KBM-7 (cell line): ENCODE measurements around the gene METTL1.

ENCODE experiments used
- DNase-seq: peaks from one replicate; pipeline ENCODE4 v3.0.0-alpha.2; 2015
- in situ Hi-C: fragments of 300-500 bp; cut with MboI; formaldehyde crosslinking; loops from 2 replicates; pipeline ENCODE4 v1.14.3; 2020; ENCODE audit warnings: low sequenced_read_pairs, low pct_unique_long_range_greater_than_20kb, mixed read lengths

The METTL1 gene

DNA sequence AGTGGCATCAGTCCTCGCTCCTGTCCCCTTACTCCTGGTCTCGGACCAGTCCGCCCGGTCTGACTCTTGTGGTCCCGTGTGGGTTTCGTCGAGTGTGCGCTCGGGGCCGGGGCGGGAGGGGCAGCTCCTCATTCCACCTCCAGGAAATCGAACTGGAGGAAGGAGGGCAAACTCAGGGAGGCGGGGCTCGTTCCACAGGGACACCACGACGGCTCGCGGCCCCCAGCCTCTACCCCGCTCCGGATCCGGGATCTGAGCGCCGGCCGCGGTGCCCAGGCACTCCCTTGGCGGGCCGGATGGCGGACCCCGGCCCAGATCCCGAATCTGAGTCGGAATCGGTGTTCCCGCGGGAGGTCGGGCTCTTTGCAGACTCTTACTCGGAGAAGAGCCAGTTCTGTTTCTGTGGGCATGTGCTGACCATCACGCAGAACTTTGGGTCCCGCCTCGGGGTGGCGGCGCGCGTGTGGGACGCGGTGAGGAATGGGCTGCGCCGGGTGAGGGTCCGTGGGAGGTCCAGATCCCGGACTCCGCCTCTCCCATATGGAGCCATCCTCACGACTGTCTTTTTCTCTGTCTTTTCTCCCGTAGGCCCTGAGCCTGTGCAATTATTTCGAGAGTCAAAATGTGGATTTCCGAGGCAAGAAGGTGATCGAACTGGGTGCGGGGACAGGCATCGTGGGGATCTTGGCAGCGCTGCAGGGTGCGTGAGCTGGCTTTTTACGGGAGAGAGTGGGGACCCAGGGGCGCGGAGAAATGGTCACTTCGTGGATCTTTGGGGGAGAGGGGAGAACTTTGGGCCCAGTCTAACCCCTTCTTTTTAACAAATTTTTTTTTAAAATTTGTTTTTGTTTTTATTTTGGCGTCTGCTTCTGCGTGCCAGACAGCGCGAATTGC lies 771 bp upstream of the METTL1 start, which contains the start of gene EEF1AKMT3:
Gene EEF1AKMT3, plus strand, starts transcription at position 186 of the 894 bp plus-strand sequence. Its CDS starts 111 bp downstream, at position 297.
- in situ Hi-C loops: no loop called here

DNA sequence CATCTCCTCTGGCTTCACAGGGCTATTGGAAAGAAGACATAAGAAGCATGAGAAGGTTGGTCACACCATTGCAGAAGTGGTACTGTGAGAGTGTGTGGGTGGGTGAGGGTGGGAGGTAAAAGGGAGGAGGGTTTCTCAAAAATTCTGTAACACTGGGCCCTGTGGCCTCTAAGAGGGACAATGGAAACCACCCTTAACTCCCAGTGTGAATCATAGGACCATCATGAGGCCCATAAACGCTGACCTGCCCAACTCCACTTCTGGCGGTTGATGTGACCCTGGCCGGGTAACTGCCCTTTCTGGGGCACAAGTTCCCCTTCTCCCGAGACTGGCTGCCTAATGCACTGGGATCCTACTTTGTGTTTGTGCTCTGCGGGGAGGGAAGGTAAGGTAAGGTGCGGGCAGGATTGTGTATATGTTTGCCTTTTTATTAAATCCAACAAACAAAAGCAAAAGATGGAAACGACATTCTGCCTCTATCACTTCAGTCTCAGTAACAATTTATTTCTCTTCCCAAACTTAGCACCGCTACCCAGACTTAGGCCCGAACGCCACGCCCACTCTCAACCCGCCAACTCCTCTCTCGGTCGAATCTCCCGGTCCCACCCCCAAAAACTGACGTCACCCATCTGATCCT lies 551 bp downstream of the METTL1 start:
- peak; percentile 97 for DNase-seq
- in situ Hi-C loops: no loop called here

More for the DNA sequence above, 771 bp upstream of the METTL1 start, which contains the start of gene EEF1AKMT3:
- no peak for DNase-seq

DNA sequence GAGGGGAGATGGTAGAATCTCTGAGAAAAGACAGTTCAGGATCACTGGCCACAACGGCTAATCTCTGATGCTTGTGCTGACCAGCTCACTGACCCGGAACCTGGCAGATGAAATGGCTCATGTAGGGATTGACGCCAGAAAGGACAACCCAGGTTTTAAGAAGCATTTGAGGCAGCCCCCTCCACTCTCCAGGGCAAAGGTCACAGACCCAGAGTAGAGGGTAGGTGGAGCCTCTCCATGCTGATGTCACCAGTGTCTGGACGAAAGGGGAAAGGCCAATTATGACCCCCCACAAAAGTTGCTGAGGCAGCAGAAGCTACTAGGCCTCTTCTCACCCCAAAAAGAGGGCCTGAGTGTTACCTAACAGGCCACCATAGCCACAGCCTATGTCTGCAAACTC lies 1.2 kb downstream of the METTL1 start:
- DNase-seq: no peak
- in situ Hi-C loops: no loop called here

DNA sequence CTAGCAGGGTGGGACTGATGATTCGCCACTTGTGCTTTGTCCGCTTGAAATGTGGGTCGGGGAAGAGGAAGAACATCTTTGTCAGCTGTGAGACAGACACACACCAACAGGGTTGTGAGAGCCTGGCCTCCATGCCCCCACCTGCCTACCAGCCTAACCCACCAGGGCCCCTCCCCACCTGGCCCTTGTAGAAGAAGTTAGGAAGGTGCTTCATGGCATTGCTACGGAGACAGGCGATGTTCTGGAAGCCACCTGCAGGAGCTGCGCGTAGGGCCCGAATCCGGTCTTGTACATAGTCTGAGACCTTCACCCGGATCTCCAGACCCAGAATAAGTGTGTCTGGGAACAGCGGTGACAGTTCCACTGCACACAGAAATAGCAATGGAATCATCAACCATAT lies 2.3 kb downstream of the METTL1 start:
- no peak for DNase-seq
- in situ Hi-C loops: no loop called here

DNA sequence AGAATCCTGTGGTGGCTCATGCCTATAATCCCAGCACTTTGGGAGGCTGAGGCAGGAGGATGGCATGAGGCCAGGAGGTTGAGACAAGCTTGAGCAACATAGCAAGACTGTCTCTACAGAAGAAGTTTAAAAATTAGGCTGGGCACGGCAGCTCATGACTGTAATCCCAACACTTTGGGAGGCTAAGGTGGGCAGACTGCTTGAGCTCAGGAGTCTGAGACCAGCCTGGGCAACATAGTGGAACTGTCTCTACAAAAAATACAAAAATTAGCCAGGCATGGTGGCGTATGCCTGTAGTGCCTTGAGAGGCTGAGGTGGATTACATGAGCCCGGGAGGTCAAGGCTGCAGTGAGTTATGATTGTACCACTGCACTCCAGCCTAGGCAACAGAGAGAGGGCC lies 4.0 kb downstream of the METTL1 start:
- in situ Hi-C loops: no loop called here
- no peak for DNase-seq

DNA sequence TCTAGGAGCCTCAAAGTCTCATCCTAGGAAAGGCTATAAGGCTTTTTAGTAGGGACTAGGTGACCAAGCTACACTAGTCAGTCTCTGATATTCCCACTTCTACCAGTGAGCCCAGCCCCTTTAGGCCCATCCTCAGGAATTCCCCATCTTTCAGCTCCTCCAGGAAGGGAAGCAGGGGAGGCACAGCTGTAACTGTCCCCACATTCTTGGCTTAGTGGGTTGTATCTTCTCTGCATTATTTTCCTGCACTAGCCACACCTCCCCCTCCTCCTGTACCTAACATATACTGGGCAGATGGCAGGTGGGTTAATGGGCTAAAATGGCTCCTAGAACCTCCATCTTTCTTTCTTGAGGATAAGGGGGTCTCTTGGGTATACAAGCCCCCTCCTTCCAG lies 4.6 kb downstream of the METTL1 start:
- in situ Hi-C loops: no loop called here

DNA sequence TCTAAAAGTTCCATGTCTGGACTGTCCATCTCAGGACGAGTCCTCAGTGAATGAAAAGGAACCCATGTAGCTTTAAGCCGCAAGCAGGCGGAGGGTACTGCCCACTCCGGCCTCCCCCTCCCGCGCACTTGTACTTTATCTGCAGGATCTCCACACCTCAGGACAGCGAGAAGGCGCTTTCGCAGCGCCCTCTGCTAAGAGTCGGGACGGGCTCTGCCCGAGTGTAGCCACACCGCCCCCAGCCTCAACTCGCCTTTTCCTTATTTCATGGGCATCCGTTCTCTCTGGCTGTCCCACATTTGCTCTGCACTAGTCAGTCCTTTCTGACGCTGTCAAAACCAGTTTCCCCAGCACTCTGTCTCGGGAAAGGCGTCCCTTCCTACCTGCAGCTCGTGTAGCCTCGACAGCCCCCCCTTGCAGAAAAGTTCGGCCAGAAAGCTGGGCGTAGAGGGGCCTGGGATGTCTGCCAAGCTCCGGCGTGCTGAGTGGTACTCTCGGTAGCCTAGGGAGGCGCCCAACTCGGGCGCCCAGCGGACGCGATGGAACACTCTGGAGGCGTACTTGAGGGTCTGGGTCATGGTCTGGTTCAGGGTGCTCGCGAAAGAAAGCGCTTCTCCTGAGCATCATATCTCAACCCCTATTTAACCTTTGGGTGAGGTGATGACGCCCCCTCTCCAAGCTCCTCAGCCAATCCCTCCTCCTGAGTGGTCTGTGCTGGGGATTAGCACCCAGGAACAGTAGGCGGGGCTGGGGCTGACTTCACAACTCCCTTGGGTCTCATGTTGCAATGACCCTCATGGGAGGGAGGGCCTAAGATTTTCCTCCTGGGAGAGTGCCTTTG lies 5.2 kb downstream of the METTL1 start, which contains the start of gene CYP27B1:
Gene CYP27B1, minus strand, starts transcription at position 615 of the 841 bp plus-strand sequence. Its CDS starts 37 bp downstream, at position 578.
- DNase-seq: no peak
- in situ Hi-C loops: no loop called here

More for the DNA sequence above, 4.6 kb downstream of the METTL1 start:
- DNase-seq: no peak

DNA sequence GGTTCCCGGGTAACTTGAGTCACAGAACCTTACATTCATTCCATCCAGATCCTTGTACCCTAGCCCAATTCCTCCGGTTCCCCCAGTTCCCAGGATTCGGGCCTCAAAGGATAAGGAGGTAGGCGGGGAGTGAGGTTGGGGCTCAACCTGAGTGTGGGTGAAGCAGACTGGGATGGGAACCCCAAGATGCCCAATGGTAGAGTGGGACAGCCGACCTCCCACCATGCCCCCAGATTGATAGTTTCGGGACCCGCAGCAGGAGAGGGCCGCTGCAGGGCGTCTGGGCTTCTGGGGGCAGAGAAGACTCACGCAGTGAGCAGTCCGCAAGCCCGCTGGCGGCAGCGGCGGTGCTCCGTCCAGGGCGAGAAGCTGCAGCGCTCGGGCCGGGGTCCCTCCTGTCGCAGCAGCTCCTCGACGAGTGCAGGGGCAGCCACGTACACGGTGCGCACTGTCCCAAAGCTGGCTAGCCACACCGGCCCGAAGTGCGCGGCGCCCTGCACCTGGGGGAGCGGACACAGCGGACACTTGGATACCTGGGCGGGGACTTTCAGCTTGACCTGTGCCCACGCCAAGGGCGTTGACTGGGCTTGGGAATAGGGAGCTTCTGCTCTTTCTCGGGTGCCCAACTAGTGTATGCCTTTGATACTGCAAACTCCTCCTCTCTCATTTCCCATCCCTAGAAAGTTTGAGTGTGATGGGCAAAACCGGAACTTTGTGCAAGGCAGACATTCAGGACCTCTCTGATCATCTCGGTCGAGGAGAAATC lies 6.0 kb downstream of the METTL1 start:
- in situ Hi-C loops: no loop called here
- DNase-seq: no peak

DNA sequence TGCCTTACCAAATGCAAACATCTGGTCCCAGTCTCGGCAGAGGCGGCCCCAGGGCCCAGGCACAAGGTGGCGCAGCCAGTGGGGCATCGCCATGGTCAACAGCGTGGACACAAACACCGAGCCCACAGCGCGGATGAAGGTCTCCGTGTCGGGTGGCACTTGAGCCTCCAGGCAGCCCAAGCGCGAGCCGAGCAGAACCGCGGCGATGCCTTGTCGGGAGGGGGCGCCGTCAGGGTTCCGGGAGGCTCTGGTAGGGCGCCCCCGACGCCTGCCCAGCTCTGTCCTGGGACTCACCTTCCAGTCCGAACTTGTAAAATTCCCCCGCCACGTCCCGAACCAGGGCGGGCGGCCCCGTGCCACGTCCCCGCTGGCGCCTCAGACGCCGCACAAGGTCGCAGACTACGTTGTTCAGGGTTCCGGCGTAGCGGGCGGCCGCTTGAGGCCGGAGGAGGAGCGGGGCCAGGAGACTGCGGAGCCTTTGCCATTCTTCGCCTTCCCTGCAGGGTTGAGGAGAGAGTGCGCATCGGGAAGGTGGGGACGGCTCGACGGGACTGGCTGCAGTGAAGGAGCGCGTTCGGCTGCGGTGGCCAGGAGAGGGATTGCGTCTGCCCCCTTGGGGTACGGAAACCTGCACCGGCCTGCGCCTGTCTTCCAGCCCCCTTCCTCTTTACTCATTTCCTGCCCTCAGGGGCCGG lies 6.8 kb downstream of the METTL1 start:
- DNase-seq: peak; percentile 45
- in situ Hi-C loops: no loop called here

DNA sequence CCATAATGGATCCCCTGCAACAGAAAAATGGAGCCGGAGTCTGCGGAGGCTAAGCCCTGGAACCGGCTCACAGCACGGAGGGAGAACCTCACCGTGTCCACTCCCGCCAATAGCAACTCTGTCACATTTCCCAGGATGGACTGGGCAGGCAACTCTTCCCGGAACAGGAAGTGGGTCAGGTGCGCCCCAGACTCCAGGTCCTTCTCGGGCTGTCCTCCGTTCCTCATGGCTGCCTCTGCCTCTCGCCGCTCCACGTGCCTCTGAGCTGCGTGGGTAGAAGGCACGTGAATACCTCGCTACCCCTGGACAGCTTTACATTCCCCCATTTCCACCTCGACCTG lies 7.3 kb downstream of the METTL1 start:
- no peak for DNase-seq
- in situ Hi-C loops: no loop called here

DNA sequence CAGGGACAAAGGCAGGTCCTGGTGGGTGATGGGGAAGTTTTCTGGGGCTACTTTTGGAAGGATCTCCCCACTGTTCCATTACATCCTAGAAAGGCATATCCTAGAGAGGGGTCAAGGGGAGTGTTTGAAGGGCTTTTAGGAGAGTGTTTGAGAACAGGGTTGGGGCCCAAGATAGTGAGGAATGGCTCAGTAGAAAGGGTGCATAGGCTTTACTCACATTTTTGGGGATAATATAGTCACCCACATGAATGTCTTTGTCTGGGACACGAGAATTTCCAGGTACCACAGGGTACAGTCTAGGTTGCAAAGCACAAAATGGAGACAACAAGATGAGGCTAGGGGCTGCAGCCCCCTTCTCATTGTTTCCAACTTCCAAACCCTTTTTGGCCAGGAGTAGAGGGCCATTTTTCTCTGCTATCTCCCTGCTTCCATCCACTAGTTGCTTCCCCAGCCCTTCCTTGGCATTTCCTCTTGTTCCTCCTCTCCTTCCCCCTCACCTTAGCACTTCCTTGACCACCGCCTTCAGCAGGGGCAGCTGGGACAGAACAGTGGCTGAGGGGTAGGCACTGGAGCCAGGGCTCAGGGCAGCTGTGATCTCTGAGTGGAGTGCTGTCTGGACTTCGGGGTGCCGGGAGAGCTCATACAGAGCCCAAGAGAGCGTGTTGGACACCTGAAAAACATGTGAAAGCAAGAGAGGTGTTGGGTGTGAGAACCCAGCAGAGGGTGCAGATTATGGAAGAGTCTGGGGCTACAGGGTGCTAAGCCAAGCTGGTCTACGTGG lies 7.8 kb downstream of the METTL1 start:
- in situ Hi-C loops: no loop called here
- DNase-seq: no peak

DNA sequence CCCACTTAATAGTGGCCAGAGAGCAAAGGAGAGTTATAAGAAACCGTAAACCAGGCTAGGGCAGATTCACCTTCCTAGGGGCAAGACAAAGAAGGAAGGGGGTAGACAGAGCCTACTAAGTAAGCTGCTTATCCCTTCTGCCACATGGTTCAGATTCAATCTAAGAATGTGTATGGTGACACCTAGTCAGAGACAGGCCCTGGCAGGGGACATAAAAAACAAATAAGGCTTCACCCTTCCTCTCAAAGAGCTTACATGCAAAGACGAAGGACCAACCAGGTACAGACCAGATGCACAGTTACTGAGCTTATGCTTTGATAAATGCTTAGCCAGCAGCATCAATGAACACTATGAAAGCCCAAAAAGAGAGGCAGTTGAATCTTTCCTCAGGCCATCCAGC lies 9.4 kb downstream of the METTL1 start:
- in situ Hi-C loops: no loop called here
- no peak for DNase-seq

DNA sequence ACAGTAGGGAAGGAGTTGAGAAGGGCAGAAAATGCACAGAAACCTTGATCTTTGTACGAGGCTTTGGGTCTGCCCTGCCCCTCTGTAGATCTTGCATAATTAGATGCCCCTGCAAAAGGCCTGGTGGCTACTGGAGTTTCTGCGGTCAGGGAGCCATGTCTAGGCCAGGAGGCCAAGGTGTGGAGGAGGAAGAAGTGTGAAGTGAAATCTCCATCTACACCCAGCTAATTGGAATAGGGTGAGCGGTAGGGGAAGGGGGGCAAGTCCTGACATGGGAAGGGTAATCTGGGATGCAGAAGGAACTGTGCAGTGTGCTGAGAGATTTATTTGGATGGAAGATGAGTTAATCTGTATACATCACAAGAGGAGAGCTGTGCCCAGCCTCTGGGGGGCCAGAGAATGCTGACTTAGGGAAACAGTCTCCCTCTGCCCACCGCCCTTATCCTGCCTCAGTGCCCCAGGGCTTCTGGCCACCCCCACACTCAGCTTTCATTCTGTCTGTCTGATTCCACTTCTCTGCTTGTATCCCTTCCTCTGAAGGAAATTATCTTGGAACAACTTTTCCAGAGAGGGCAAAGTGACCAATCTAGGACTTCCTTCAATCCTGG lies 10.4 kb downstream of the METTL1 start:
- DNase-seq: no peak
- in situ Hi-C loops: no loop called here

DNA sequence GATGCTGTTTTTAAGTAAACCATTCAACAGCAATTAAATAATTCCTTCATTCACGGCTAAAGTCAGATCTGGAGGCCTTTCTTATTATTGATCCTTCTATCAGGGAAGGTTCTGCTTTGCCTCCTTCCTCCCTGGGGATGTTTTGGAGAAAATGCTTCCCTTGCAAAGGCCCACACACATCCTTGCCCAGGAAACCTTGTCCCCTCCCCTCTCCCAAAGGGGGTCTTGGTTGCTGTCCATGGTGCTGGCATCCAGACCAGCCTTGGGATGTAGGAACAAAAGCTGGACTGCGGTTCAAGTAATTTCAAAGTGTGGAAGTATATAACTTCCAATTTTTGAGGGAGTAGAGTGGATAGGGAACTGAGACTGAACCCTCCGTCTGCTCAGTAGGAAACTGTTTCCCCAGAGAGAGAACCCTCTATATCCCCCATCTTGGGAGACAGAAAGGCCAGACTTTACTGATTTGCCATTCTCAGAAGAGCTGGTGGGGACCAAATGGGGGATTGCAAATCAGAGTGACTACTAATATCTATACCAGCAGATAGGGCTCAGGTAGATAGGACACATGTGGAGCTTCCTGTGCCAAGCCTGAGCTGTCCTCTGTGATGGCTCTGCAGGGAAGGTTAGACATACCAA lies 11.4 kb downstream of the METTL1 start:
- no peak for DNase-seq
- in situ Hi-C loops: no loop called here

DNA sequence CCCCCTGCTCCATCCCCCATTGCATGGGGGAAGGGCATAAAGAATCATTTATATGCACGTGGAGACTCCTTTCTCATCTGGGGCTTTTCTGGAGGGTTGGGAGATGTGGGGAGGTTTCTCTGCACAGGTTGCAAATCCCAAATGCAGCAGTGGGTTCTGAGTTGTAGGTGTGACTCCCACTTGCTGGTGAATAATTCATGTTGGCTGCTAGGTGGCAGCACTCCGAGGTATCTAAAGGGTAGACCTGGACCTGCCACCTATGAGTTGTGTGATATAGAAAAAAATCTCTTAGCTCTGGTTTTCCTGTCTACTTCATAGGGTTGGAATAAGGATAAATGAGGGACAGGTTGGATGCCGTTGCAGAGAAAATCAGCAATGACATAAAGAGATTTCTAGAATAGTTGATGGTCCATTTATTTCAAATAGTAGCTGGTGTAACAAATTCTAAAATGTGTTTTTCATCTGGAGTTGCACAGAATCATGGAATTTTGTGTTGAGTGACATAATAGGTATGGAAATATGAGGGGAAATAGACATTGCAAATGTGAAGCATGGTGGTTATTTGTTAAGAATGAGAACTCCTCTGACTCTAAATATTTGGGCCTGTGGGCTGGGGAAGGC lies 12.4 kb downstream of the METTL1 start:
- peak; percentile 34 for DNase-seq
- in situ Hi-C loops: no loop called here

DNA sequence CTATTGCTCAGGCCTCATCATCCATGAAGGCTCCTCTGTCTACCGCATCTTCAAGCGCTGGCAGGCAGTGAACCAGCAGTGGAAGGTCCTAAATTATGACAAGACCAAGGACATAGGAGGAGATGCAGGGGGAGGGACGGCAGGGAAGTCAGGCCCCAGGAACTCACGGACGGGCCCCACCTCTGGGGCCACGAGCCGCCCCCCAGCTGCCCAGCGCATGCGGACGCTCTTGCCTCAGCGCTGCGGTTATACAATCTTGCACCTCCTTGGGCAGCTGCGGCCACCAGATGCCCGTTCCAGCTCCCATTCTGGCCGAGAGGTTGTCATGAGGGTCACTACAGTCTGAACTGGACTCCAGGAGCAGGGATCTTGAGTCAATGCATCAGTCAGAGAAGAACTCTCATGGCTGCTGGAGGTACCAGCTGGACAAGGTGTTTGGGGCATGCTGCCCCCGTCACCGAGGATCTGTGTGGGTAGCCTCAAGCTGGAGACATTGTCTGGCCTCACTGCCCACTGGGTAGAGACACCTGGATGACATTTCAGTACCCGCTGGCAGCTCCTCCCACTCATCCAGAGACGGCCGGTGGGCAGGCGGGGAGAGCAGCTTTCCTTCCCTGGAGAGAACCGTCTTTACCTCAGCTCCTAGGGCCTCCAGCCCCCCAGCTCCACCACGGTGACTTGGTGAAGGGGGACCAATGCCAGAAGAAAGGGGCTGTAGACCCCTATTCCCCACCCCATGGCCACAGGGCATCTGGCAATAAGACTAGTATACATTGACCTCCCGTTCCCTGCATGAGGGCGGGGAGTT lies 13.1 kb downstream of the METTL1 start:
- no peak for DNase-seq
- in situ Hi-C loops: no loop called here
